Measurements from ENCODE around the gene CAV3. TPM values are rescaled to one million over a fixed set of nuclear protein-coding genes. Genes with fewer than 3 reads are reported as not detected.

CAV3 gene
- total and polyA plus RNA-seq, 9 of the 15 experiments (the other 6 are each of a cell fraction or from before 2014, with no cell fraction given): not detected

GRCh38 chr3:8752832-8753231, 19.2 kb downstream of the CAV3 start (continued):
- TF ChIP-seq TFE3 (CRISPR knock-in tag; IDR thresholded peaks at IDR 0.05) (no peak), SFPQ (IDR thresholded peaks at IDR 0.05; ENCODE audit: low read depth, low read length) (no peak), ZNF280B (CRISPR knock-in tag; IDR thresholded peaks at IDR 0.05) (no peak), FOXJ3 (CRISPR knock-in tag; IDR thresholded peaks at IDR 0.05) (no peak)

GRCh38 chr3:8755097-8755496, 21.5 kb downstream of the CAV3 start:
- no peak overlapping the region for H2AFZ ChIP-seq (ENCODE audit: low read depth, low read length)
- peaks cover 17 to 43% of the 10 kb centered on the region in 2 experiments; a peak in 4 of 5 replicates for H3K27me3 ChIP-seq (ENCODE audit: control insufficient read depth in 2 of 2, insufficient read depth in 2 of 2, low read length in 2 of 2)
- FAIRE-seq (peak; percentile 15), ATAC-seq (no peak), DNase-seq (ENCODE audit: extremely low read depth in 1 of 4, low spot score in 3 of 4) (no peak)
- no TSS peak for BruUV-seq (replicated peaks)
- no peak for TF ChIP-seq TFAM (CRISPR knock-in tag; conservative IDR thresholded peaks at IDR 0.05)
- no peak for TF ChIP-seq KHSRP (IDR thresholded peaks at IDR 0.05)
- TF ChIP-seq RBM15 (IDR thresholded peaks at IDR 0.05; ENCODE audit: insufficient read depth, low read length): no peak
- TF ChIP-seq CBFA2T3 (IDR thresholded peaks at IDR 0.05): no peak
- no peak for TF ChIP-seq HMBOX1 (IDR thresholded peaks at IDR 0.05)
- no peak for TF ChIP-seq TSHZ1 (CRISPR knock-in tag; IDR thresholded peaks at IDR 0.05)
- TF ChIP-seq SNIP1 (IDR thresholded peaks at IDR 0.05; ENCODE audit: low read depth): no peak
- no peak overlapping the region for H3K4me2 ChIP-seq (ENCODE audit: insufficient read depth, low read length)
- H3K9me1 ChIP-seq (ENCODE audit: control insufficient read depth, insufficient read depth, low read length): no peaks in the 10 kb centered on the region
- POLR2A ChIA-PET: interaction anchor here (1.0 to 1.5 kb wide), 2 partner anchors 10 to 14 kb away, joined by 3 to 4 read pairs; partner anchors contain the start of gene OXTR
- no peaks in the 10 kb centered on the region for H3K9me3 ChIP-seq (replicated peaks; ENCODE audit: control insufficient read depth, insufficient read depth, low read depth, low read length)
- H3K36me3 ChIP-seq (ENCODE audit: control insufficient read depth, insufficient read depth, low read length): no peaks in the 10 kb centered on the region
- H3K79me2 ChIP-seq (ENCODE audit: control insufficient read depth, insufficient read depth, low read length): no peaks in the 10 kb centered on the region
- intact Hi-C loops (cut with micrococcal nuclease) (no loop called here), in situ Hi-C loops (cut with MboI) (no loop called here)
- WGBS (ENCODE audit: insufficient coverage, low coverage, missing lambda C conversion rate): 2% methylated on average over 3 of the region's 3 CpGs
- peaks cover 5% of the 10 kb centered on the region; the same call in 1 of the 2 replicates for H4K20me1 ChIP-seq (replicated peaks; ENCODE audit: control insufficient read depth, insufficient read depth, low read length)
- H3K9ac ChIP-seq (ENCODE audit: insufficient read depth in 1 of 2, low read depth in 2 of 2, low read length in 2 of 2): no peak overlapping the region
- no peaks in the 10 kb centered on the region for H3K4me1 ChIP-seq (replicated peaks in 1 of 2; ENCODE audit: control insufficient read depth in 2 of 2, insufficient read depth in 2 of 2, low read length in 2 of 2)
- CTCF ChIA-PET (ENCODE audit: low intra/inter-chr PET ratio): no interaction called here
- no peak overlapping the region for H3K4me3 ChIP-seq
- H3K27ac ChIP-seq (ENCODE audit: extremely low read depth, low read depth, low read length): no peak overlapping the region
